Esophagus squamous epithelium (tissue), 4 donors: ENCODE data around the gene FREM1.

Experiments used
- CTCF ChIP-seq, 6 experiments: fragments of 450-650 bp in 4 of 6; fragments of 200-600 bp in 2 of 6; sonication (generic) in 2 of 6; IDR thresholded peaks; one replicate each; pipeline ENCODE4 v1.5.1; 2016 to 2019; ENCODE audit warnings: antibody characterized with exemption in 6 of 6, mild to moderate bottlenecking in 4 of 6, moderate library complexity in 4 of 6
- POLR2A ChIP-seq, 4 donors: fragments of 450-650 bp; IDR thresholded peaks; one replicate each; pipeline ENCODE4 v1.6.1; 2017; ENCODE audit warnings: antibody characterized with exemption in 4 of 4, mild to moderate bottlenecking in 4 of 4, moderate library complexity in 3 of 4

- TF ChIP-seq CTCF (IDR thresholded peaks at IDR 0.05), result no peak
- TF ChIP-seq POLR2A (IDR thresholded peaks at IDR 0.05), result no peak
Observed at GRCh38 chr9:14779566-14780022, 130.6 kb downstream of the FREM1 start.
